K562 treated with DMSO at 1 percent for 48 hours (cell line): ENCODE measurements around the gene GMPPA. TPM values are rescaled to one million over a fixed set of nuclear protein-coding genes. Genes with fewer than 3 reads are reported as not detected.

Experiments
- total RNA-seq: library from RNA; unstranded; fragments of 300-600 nt; gene quantifications from 2 replicates; pipeline ENCODE4 v1.2.3, GENCODE V29; 2022; ENCODE audit warnings: low replicate concordance; ENCODE audit errors: extremely low read depth

Gene GMPPA
- total RNA-seq: 259 TPM in 1 of 2 replicates, not detected in the other

DNA sequence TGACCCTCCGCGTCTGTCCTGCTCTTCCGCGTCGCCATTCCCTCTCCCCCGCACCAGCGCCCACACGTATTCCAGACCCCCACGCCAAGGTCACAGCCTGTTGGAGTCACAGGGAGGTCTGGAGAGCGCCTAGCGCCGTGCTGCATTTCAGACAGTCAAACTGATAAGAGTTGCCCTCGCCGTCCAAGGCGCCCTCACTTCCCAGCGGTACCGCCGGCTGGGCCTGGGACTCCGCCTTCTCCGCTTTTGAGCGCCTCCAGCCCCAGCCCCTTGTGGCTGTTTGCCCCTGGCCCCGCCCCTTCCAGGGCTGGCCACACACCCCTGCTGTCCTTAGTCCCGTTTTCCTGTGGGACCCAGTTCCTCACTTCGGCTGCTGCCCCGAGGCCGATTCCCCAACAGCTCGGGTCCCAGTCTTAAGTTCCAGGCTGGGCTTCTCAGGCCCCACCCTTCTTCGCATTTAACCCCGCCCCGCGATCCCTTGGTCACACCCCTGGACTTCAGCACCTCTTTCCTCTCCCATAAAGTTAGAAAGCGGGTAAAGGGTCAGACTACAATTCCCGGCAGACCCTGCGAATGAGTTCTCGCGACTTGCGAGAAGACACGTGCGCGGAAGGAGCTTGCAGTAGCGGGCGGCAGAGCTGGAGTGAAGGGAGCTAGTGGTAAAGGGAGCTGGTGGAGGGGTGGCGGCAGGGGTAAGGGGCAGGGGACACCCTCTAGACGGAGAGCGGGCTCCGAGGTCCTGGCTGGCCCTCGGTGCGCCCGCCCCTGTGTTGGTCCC, at the start of gene GMPPA:
Gene GMPPA, plus strand, starts transcription at position 612 of the 778 bp plus-strand sequence. CDS start 1,085 bp downstream, outside the sequence.

GRCh38 chr2:219514196-219514761, 15.6 kb downstream of the GMPPA start, which contains the start of gene ASIC4:
Gene ASIC4, plus strand, starts transcription at chr2:219514482. Its CDS starts 243 bp downstream, at chr2:219514725.

DNA sequence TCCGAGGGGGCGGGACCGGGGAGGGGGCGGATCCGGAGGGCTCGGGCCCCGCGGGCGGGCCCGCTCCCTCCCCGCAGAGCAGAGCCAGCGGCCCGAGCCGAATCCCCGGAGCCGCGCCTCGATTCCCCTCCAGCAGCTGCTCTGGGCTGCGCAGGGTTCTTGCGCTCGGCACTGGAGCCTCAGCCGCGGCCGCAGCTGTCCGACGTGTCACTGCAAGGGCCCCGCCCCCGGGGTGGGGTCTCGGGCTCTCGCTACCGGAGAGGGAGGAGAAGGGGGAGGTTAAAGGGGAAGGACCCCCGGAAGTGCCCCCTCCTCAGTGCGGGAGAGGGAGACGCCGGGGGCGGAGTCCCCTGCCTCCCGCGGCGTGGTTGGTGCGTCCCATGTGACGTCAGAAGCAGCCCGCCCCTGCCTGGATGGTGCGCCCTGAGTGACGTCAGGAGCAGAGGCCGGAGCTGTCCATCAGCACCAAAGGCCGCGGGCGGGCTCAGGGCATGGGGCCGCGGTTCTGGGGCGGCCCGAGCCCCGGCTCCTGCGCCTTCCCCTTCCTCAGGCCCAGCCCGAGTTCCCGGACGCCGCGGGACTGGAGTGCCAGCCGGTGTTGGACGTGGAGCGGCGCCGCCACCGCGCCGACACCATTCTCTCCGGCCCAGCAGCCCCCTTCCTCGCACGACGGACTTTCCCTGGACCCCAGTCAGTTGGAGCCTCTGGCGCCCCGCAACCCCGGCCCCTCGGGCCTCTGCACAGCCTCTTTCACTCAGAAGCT, 45.1 kb downstream of the GMPPA start, which contains the start of the genes CHPF and TMEM198:
Gene CHPF, minus strand, starts transcription at position 214 of the 763 bp plus-strand sequence. CDS start 271 bp downstream, outside the sequence.
Gene TMEM198, plus strand, starts transcription at position 433 of the 763 bp plus-strand sequence. CDS start 700 bp downstream, outside the sequence.

Other genes starting within 250 kb of the GMPPA start
- gene TUBA4B, start 245.6 kb upstream of the GMPPA start, total RNA-seq: not detected in 2 replicates
- gene TUBA4A, start 245.0 kb upstream of the GMPPA start, total RNA-seq: not detected in 2 replicates
- gene DNAJB2, start 219.5 kb upstream of the GMPPA start, total RNA-seq: not detected in 2 replicates
- not detected in 2 replicates for gene PTPRN, start 189.5 kb upstream of the GMPPA start, total RNA-seq
- not detected in 2 replicates for gene RESP18, start 166.1 kb upstream of the GMPPA start, total RNA-seq
- gene DNPEP, start 111.0 kb upstream of the GMPPA start, total RNA-seq: not detected in 2 replicates
- gene DES, start 80.5 kb upstream of the GMPPA start, total RNA-seq: not detected in 2 replicates
- not detected in 2 replicates for gene SPEG, start 64.0 kb upstream of the GMPPA start, total RNA-seq
- not detected in 2 replicates for gene ASIC4, start 15.6 kb downstream of the GMPPA start, total RNA-seq
- gene CHPF, start 44.9 kb downstream of the GMPPA start, total RNA-seq: 168 TPM in 1 of 2 replicates, not detected in the other
- gene TMEM198, start 45.1 kb downstream of the GMPPA start, total RNA-seq: not detected in 2 replicates
- not detected in 2 replicates for gene OBSL1, start 72.6 kb downstream of the GMPPA start, total RNA-seq
- not detected in 2 replicates for gene INHA, start 73.4 kb downstream of the GMPPA start, total RNA-seq
- gene STK11IP, start 99.0 kb downstream of the GMPPA start, total RNA-seq: not detected in 2 replicates
- gene SLC4A3, start 128.7 kb downstream of the GMPPA start, total RNA-seq: not detected in 2 replicates